ENCODE results near the gene MCTP1. TPM values are rescaled to one million over a fixed set of nuclear protein-coding genes. Genes with fewer than 3 reads are reported as not detected.

The MCTP1 gene
- total and polyA plus RNA-seq, 2 of the 13 experiments (the other 11 are each of a cell fraction or from before 2014, with no cell fraction given), result 0.15 to 0.48 TPM

GRCh38 chr5:94775088-94775487 lies 509.8 kb downstream of the MCTP1 start:
- H3K9ac ChIP-seq (ENCODE audit: insufficient read depth, low read depth, low read length), result no peak overlapping the region
- DNase-seq (ENCODE audit: low spot score), result no peak
- intact Hi-C loops (cut with micrococcal nuclease; ENCODE audit: unreplicated experiment), result no loop called here
- H3K79me2 ChIP-seq (ENCODE audit: insufficient read depth, low read length), result no peaks in the 10 kb centered on the region
- H3K36me3 ChIP-seq (replicated peaks in 1 of 2; ENCODE audit: control insufficient read depth in 1 of 2, insufficient read depth in 2 of 2, low read length in 2 of 2), result no peaks in the 10 kb centered on the region
- BruUV-seq (replicated peaks), result no TSS peak
- in situ Hi-C loops (cut with HindIII; ENCODE audit: extremely low pct_ligation_motif_present, low pct_unique_long_range_greater_than_20kb), result no loop called here
- FAIRE-seq, result no peak
- 2% methylated on average over 2 of the region's 2 CpGs for WGBS (ENCODE audit: low lambda C conversion rate)
- ChIA-PET POLR2A (no interaction called here), CTCF (ENCODE audit: low intra/inter-chr PET ratio, low total read pairs) (no interaction called here)
- no peaks in the 10 kb centered on the region for H3K27me3 ChIP-seq (ENCODE audit: control insufficient read depth in 1 of 2, insufficient read depth in 2 of 2, low read length in 2 of 2)
- H3K9me3 ChIP-seq (ENCODE audit: low read length), result no peaks in the 10 kb centered on the region
- H3K4me1 ChIP-seq (ENCODE audit: insufficient read depth, low read length), result no peaks in the 10 kb centered on the region
- no peak for ATAC-seq
- no peak overlapping the region for H2AFZ ChIP-seq (ENCODE audit: low read length)
- H3K4me2 ChIP-seq (ENCODE audit: low read depth, low read length), result no peak overlapping the region
- no peaks in the 10 kb centered on the region for H4K20me1 ChIP-seq (ENCODE audit: insufficient read depth, low read length)
- no peak overlapping the region for H3K4me3 ChIP-seq (replicated peaks in 1 of 3; ENCODE audit: insufficient read depth in 1 of 3, low read depth in 2 of 3, low read length in 3 of 3)
- no peak for TF ChIP-seq ZFP36L1 (CRISPR knock-in tag; IDR thresholded peaks at IDR 0.05)
- no peak for TF ChIP-seq MIXL1 (CRISPR knock-in tag; IDR thresholded peaks at IDR 0.05)
- TF ChIP-seq GMEB1 (CRISPR knock-in tag; IDR thresholded peaks at IDR 0.05; ENCODE audit: borderline replicate concordance), result no peak
- H3K27ac ChIP-seq (ENCODE audit: extremely low read length, insufficient read depth, low read length), result no peak overlapping the region

GRCh38 chr5:94771742-94772141 lies 513.2 kb downstream of the MCTP1 start:
- no peaks in the 10 kb centered on the region for H3K4me1 ChIP-seq (ENCODE audit: insufficient read depth, low read length)
- H3K27ac ChIP-seq (ENCODE audit: extremely low read length, insufficient read depth, low read length), result no peak overlapping the region
- DNase-seq (ENCODE audit: low spot score), result no peak
- WGBS (ENCODE audit: low lambda C conversion rate), result 30% methylated on average over 2 of the region's 2 CpGs
- H2AFZ ChIP-seq (ENCODE audit: low read length), result no peak overlapping the region
- ATAC-seq, result no peak
- intact Hi-C loops (cut with micrococcal nuclease; ENCODE audit: unreplicated experiment) (no loop called here), in situ Hi-C loops (cut with HindIII; ENCODE audit: extremely low pct_ligation_motif_present, low pct_unique_long_range_greater_than_20kb) (no loop called here)
- H3K4me3 ChIP-seq (replicated peaks in 1 of 3; ENCODE audit: insufficient read depth in 1 of 3, low read depth in 2 of 3, low read length in 3 of 3), result no peak overlapping the region
- FAIRE-seq, result no peak
- no peaks in the 10 kb centered on the region for H3K27me3 ChIP-seq (ENCODE audit: control insufficient read depth in 1 of 2, insufficient read depth in 2 of 2, low read length in 2 of 2)
- H3K79me2 ChIP-seq (ENCODE audit: insufficient read depth, low read length), result no peaks in the 10 kb centered on the region
- POLR2A ChIA-PET, result no interaction called here
- CTCF ChIA-PET (ENCODE audit: low intra/inter-chr PET ratio, low total read pairs), result no interaction called here
- H3K9ac ChIP-seq (ENCODE audit: insufficient read depth, low read depth, low read length), result no peak overlapping the region
- TF ChIP-seq TBP (CRISPR knock-in tag; IDR thresholded peaks at IDR 0.05) (no peak), EP300 (IDR thresholded peaks at IDR 0.05; ENCODE audit: low read depth in 2 of 2, low read length in 2 of 2) (no peak), EP300 (CRISPR knock-in tag; IDR thresholded peaks at IDR 0.05; ENCODE audit: borderline replicate concordance) (no peak), ATF3 (CRISPR knock-in tag; IDR thresholded peaks at IDR 0.05) (no peak)
- no TSS peak for BruUV-seq (replicated peaks)
- H4K20me1 ChIP-seq (ENCODE audit: insufficient read depth, low read length), result no peaks in the 10 kb centered on the region
- H3K36me3 ChIP-seq (replicated peaks in 1 of 2; ENCODE audit: control insufficient read depth in 1 of 2, insufficient read depth in 2 of 2, low read length in 2 of 2), result no peaks in the 10 kb centered on the region
- no peak overlapping the region for H3K4me2 ChIP-seq (ENCODE audit: low read depth, low read length)
- H3K9me3 ChIP-seq (ENCODE audit: low read length), result no peaks in the 10 kb centered on the region
